Endodermal cell (in vitro differentiated cells): ENCODE data around the gene BCOR. TPM values are rescaled to one million over a fixed set of nuclear protein-coding genes. Genes with fewer than 3 reads are reported as not detected.

Experiments used
- DNase-seq: peaks from one replicate; pipeline ENCODE4 v3.0.0-alpha.2; 2017
- H3K27ac ChIP-seq: 2 replicates; pipeline ENCODE4 v1.5.1; 2013; ENCODE audit warnings: mild to moderate bottlenecking, low read depth, low read length, moderate library complexity
- H3K27me3 ChIP-seq: 2 replicates; pipeline ENCODE4 v1.6.1; 2013; ENCODE audit warnings: mild to moderate bottlenecking, low read length, moderate library complexity; ENCODE audit not compliant: insufficient read depth, control insufficient read depth, poor library complexity, severe bottlenecking
- H3K36me3 ChIP-seq: 2 replicates; pipeline ENCODE4 v1.7.0; 2013; ENCODE audit warnings: mild to moderate bottlenecking, low read length, moderate library complexity; ENCODE audit not compliant: control insufficient read depth, insufficient read depth
- H3K4me1 ChIP-seq: one replicate; pipeline ENCODE4 v1.7.0; 2013; ENCODE audit warnings: low read length; ENCODE audit not compliant: control insufficient read depth, insufficient read depth
- H3K4me3 ChIP-seq: 2 replicates; pipeline ENCODE4 v1.5.1; 2013; ENCODE audit warnings: mild to moderate bottlenecking, low read length, moderate library complexity
- H3K9ac ChIP-seq: 2 replicates; pipeline ENCODE4 v1.6.1; 2013; ENCODE audit warnings: mild to moderate bottlenecking, low read length, moderate library complexity; ENCODE audit not compliant: poor library complexity, severe bottlenecking; ENCODE audit errors: extremely low read depth
- H3K9me3 ChIP-seq: 2 replicates; pipeline ENCODE4 v1.6.1; 2013; ENCODE audit warnings: mild to moderate bottlenecking, low read length, moderate library complexity; ENCODE audit not compliant: control insufficient read depth
- H3K27ac Mint-ChIP-seq: 2 replicates; pipeline ENCODE4 v1.8.0; 2020; ENCODE audit warnings: mixed read lengths
- H3K27me3 Mint-ChIP-seq: 2 replicates; pipeline ENCODE4 v1.8.0; 2021; ENCODE audit warnings: mild to moderate bottlenecking, mixed read lengths; ENCODE audit not compliant: insufficient read depth
- H3K36me3 Mint-ChIP-seq: 2 replicates; pipeline ENCODE4 v1.8.0; 2020; ENCODE audit warnings: low read depth, mixed read lengths
- H3K4me1 Mint-ChIP-seq: 2 replicates; pipeline ENCODE4 v1.8.0; 2020; ENCODE audit warnings: mixed read lengths
- H3K4me3 Mint-ChIP-seq: 2 replicates; pipeline ENCODE4 v1.8.0; 2020; ENCODE audit warnings: mild to moderate bottlenecking, moderate library complexity, mixed read lengths
- H3K9me3 Mint-ChIP-seq: 2 replicates; pipeline ENCODE4 v1.8.0; 2020; ENCODE audit warnings: mild to moderate bottlenecking, mixed read lengths
- WGBS, 2 experiments: methylation state at CpG; one replicate each; pipeline versions ENCODE4 v1.1.5 to v1.1.7; 2013; ENCODE audit warnings: missing lambda C conversion rate in 2 of 2, mixed read lengths in 1 of 2; ENCODE audit not compliant: insufficient coverage in 1 of 2, insufficient read length in 1 of 2; 5-methylcytosine and 5-hydroxymethylcytosine counted together
- total RNA-seq, 2 donors: library from RNA; stranded (reverse); fragmentation: NEBNext Ultra II Directional in 1 of 2; extraction: Animal tissue kit (Norgen Biotek cat#: 25700) in 1 of 2; gene quantifications; 2 replicates in 1 of 2; 3 replicates in 1 of 2; pipeline ENCODE4 v1.2.1, GENCODE V29; 2021
- TF ChIP-seq, protein P1 (sequence below): fragments of 200-600 bp; sonication (generic); conservative IDR thresholded peaks from 2 replicates; pipeline ENCODE4 v1.5.0; 2021; ENCODE audit warnings: antibody characterized with exemption, mild to moderate bottlenecking

BCOR gene
- total RNA-seq, 2 donors from 2014 or later = 31.3 to 37.9 TPM

DNA sequence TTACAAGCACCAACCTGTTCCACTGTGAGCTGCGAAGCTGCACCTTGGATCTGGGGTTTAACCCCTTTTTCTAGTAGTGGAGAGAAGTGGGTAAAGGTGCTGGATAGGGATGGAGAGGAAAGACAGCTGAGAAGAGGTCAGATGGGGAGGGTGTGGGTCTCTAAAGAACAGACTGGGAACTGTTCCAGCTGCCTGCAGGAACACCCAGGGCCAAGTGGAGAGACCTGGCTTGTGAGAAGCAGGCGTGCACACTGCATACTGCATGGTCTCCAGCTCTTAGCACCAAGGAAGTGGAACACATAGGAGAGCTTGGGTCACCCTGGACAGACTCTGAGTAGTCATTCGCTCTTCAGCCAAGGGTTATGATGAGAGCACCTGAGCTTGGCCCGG, 16.1 kb downstream of the BCOR start:
- Histone ChIP-seq H3K9me3 (no peaks in the 10 kb centered on the region), H3K4me3 (no peak overlapping the region), H3K9ac (no peak overlapping the region), H3K27ac (no peak overlapping the region), H3K36me3 (no peaks in the 10 kb centered on the region), H3K4me1 (peaks cover 6% of the 10 kb centered on the region), H3K27me3 (no peaks in the 10 kb centered on the region)
- DNase-seq = peak; percentile 50
- 80 to 92% methylated on average over 1 to 4 of the region's 4 CpGs for WGBS, 2 experiments
- H3K27ac Mint-ChIP-seq = no peak overlapping the region
- peaks cover 46% of the 10 kb centered on the region for H3K27me3 Mint-ChIP-seq
- H3K4me3 Mint-ChIP-seq = no peak overlapping the region
- TF ChIP-seq, protein P1, sequence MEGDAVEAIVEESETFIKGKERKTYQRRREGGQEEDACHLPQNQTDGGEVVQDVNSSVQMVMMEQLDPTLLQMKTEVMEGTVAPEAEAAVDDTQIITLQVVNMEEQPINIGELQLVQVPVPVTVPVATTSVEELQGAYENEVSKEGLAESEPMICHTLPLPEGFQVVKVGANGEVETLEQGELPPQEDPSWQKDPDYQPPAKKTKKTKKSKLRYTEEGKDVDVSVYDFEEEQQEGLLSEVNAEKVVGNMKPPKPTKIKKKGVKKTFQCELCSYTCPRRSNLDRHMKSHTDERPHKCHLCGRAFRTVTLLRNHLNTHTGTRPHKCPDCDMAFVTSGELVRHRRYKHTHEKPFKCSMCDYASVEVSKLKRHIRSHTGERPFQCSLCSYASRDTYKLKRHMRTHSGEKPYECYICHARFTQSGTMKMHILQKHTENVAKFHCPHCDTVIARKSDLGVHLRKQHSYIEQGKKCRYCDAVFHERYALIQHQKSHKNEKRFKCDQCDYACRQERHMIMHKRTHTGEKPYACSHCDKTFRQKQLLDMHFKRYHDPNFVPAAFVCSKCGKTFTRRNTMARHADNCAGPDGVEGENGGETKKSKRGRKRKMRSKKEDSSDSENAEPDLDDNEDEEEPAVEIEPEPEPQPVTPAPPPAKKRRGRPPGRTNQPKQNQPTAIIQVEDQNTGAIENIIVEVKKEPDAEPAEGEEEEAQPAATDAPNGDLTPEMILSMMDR = no peak
- peaks cover 15% of the 10 kb centered on the region for H3K9me3 Mint-ChIP-seq
- H3K4me1 Mint-ChIP-seq = peaks cover 53% of the 10 kb centered on the region
- peaks cover 10% of the 10 kb centered on the region for H3K36me3 Mint-ChIP-seq

DNA sequence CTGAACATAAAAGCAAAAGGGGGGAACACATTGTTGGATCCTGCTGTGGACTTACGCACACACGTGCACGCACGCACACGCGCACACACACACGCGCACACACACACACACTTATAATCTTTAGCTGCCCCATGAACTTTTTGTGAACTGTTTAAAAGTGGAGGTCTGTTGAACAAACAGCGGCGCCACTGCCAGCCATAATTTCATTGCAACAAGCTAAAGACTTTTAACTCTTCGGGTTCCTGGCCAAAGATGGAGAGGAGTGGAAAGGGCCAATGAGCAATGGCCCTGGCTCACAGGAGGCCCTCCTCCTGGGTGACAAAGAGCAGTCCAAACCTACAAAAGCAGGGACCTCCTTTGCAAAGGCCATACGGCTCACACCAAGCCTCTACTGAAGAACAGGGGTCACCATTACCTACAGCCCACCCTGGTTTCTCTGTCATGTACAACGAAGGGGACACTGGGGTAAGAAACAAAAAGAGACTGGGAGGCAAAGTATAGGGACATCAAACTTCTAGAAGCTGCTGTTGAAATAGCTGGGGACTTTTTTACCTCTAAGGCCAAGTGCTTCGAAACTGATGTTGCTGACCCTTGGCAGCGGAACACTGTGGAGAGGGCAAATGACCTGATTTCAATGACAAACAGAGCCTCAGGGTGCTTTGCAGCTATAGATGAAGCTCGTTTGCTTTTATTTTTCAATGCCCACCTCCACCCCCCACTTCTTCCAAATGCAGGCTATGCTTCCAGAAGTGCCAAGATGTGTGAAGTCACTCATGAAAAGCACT, 16.7 kb downstream of the BCOR start:
- peaks cover 47% of the 10 kb centered on the region for H3K4me1 Mint-ChIP-seq
- WGBS, 2 experiments = 76 to 94% methylated on average over 3 to 8 of the region's 16 CpGs
- no peak overlapping the region for H3K9ac ChIP-seq
- H3K4me3 ChIP-seq = no peak overlapping the region
- no peak overlapping the region for H3K27ac Mint-ChIP-seq
- no peak for DNase-seq
- no peaks in the 10 kb centered on the region for H3K27me3 ChIP-seq
- TF ChIP-seq, protein P1 = no peak
- H3K9me3 Mint-ChIP-seq = peaks cover 15% of the 10 kb centered on the region
- no peaks in the 10 kb centered on the region for H3K9me3 ChIP-seq
- peaks cover 5% of the 10 kb centered on the region for H3K4me1 ChIP-seq
- H3K4me3 Mint-ChIP-seq = no peak overlapping the region
- H3K36me3 ChIP-seq = peaks cover 5% of the 10 kb centered on the region
- H3K36me3 Mint-ChIP-seq = peaks cover 12% of the 10 kb centered on the region
- H3K27me3 Mint-ChIP-seq = peaks cover 40% of the 10 kb centered on the region
- H3K27ac ChIP-seq = no peak overlapping the region

DNA sequence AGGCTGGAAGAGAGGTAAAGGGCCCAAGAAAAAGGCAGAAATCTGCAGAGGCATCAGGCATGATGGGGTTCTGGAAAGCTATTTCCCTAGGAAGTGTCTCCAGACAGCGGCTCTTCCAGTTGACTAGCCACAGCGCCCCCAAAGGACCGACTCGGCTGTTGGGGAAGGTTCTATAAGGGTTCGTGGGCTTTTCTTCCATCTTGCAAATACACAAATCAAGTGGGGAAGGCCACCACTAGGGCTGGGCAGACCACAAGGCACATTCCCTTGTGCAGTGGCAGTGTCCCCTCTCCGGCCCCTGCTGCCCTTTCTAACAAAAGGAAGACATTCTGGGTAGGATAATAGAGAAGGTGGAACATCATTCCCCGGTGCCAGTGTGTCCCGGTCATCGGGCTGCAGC, 18.2 kb downstream of the BCOR start:
- Mint-ChIP-seq H3K4me3 (no peak overlapping the region), H3K36me3 (peaks cover 25% of the 10 kb centered on the region), H3K27me3 (peaks cover 25% of the 10 kb centered on the region), H3K4me1 (peaks cover 35% of the 10 kb centered on the region), H3K27ac (no peak overlapping the region), H3K9me3 (peaks cover 11% of the 10 kb centered on the region)
- WGBS, 2 experiments = 82 to 100% methylated on average over 1 to 9 of the region's 9 CpGs
- DNase-seq = peak; percentile 80
- H3K4me3 ChIP-seq = no peak overlapping the region
- H3K27ac ChIP-seq = no peak overlapping the region
- H3K4me1 ChIP-seq = no peaks in the 10 kb centered on the region
- H3K36me3 ChIP-seq = peaks cover 9% of the 10 kb centered on the region
- no peaks in the 10 kb centered on the region for H3K9me3 ChIP-seq
- no peaks in the 10 kb centered on the region for H3K27me3 ChIP-seq
- TF ChIP-seq, protein P1 = peak; percentile 62
- H3K9ac ChIP-seq = no peak overlapping the region
